HUES48 (cell line): ENCODE data around the gene PPM1K.

Experiments used
- H3K27ac ChIP-seq: one replicate; pipeline ENCODE4 v1.7.0; 2013; ENCODE audit warnings: low read depth, low read length, inconsistent platforms
- H3K27me3 ChIP-seq: 2 replicates; pipeline ENCODE4 v1.6.1; 2013; ENCODE audit warnings: mild to moderate bottlenecking, low read length; ENCODE audit not compliant: control insufficient read depth, insufficient read depth
- H3K36me3 ChIP-seq: 2 replicates; pipeline ENCODE4 v1.6.1; 2013; ENCODE audit warnings: low read length; ENCODE audit not compliant: control insufficient read depth, insufficient read depth
- H3K4me1 ChIP-seq: 2 replicates; pipeline ENCODE4 v1.6.1; 2013; ENCODE audit warnings: mild to moderate bottlenecking, low read length; ENCODE audit not compliant: control insufficient read depth, insufficient read depth
- H3K4me3 ChIP-seq: 2 replicates; pipeline ENCODE4 v1.5.1; 2013; ENCODE audit warnings: mild to moderate bottlenecking, low read depth, low read length
- H3K9ac ChIP-seq: 2 replicates; pipeline ENCODE4 v1.6.1; 2013; ENCODE audit warnings: mild to moderate bottlenecking, low read depth, low read length, moderate library complexity
- H3K9me3 ChIP-seq: 2 replicates; pipeline ENCODE4 v1.6.1; 2013; ENCODE audit warnings: low read length; ENCODE audit not compliant: control insufficient read depth, insufficient read depth

PPM1K gene

DNA sequence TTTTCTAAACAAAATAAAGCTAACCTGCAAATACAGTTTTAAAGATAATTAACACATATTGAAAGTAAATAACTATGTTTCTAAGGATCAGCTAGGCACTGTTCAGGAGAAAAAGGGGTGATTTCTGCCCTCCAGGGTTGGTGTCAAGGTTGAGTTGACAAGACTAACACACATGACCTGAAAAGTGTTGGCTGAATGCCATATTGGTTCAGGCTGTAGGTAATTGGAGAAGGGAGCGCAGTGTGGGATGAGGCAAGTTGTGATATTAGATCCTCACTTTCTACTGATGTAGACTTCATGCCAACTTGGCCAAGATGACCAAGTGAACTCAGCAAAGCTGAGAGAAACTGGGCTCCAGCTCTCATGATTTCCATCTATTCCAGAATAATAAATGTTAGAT is 42.2 kb downstream of the PPM1K start:
- no peak overlapping the region for H3K9ac ChIP-seq
- H3K4me1 ChIP-seq, result no peaks in the 10 kb centered on the region

DNA sequence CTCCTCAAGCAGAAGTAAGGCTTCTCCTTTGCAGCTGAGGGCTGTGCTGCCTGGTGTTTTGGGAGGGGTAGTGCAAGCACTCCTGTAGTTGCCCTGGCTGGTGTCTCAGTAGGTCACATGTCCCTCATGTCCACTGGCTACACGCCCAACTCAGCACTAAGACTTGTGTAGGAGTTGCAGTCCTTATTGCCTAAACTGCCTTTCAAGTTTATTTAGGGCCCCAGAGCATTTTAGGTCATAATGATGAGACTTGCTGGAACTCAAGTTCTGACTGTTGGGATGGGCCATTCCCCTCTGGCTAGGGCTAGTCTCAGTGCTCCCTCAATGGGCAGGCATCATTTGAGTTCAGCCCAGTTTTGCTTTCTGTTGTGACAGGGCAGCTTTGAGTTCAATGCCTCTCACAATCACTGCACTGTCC is 44.1 kb downstream of the PPM1K start:
- Histone ChIP-seq H3K4me3 (no peak overlapping the region), H3K36me3 (no peaks in the 10 kb centered on the region), H3K9me3 (no peaks in the 10 kb centered on the region), H3K27me3 (no peaks in the 10 kb centered on the region), H3K9ac (no peak overlapping the region), H3K4me1 (no peaks in the 10 kb centered on the region), H3K27ac (no peak overlapping the region)

More for the DNA sequence above, 42.2 kb downstream of the PPM1K start:
- Histone ChIP-seq H3K27me3 (no peaks in the 10 kb centered on the region), H3K27ac (no peak overlapping the region), H3K36me3 (no peaks in the 10 kb centered on the region), H3K4me3 (no peak overlapping the region), H3K9me3 (no peaks in the 10 kb centered on the region)

- no peaks in the 10 kb centered on the region; the same call in 1 of the 2 replicates for H3K9me3 ChIP-seq
- H3K27ac ChIP-seq, result no peak overlapping the region
- H3K36me3 ChIP-seq, result no peaks in the 10 kb centered on the region
- no peak overlapping the region for H3K4me3 ChIP-seq
- H3K27me3 ChIP-seq, result no peaks in the 10 kb centered on the region
- peaks cover 7% of the 10 kb centered on the region for H3K4me1 ChIP-seq
- H3K9ac ChIP-seq, result no peak overlapping the region
Measured at GRCh38 chr4:88230969-88231771, 53.2 kb downstream of the PPM1K start.

DNA sequence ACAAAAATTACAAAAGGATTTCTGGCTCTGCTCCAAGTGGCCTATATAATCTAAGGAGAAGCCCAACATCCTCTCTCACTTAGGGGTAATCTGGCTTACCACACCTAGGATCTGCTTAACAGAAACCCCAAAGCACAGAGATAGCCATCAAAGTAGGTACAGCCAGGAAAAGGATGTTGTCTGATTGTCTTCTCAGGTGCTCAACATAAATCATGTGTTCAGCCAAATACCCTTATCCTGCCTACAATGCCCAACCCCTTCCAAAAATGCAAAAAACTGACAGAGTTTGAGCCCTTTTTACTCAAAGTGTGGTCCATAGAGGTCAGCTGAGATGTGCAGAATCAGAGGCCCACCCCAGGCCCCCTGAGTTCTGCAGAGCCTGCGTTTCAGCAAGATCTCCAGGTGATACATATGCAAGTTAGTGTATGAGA is 53.9 kb downstream of the PPM1K start:
- H3K27me3 ChIP-seq, result no peaks in the 10 kb centered on the region
- H3K36me3 ChIP-seq, result no peaks in the 10 kb centered on the region
- peaks cover 7% of the 10 kb centered on the region for H3K4me1 ChIP-seq
- H3K27ac ChIP-seq, result no peak overlapping the region
- H3K4me3 ChIP-seq, result no peak overlapping the region
- H3K9me3 ChIP-seq, result no peaks in the 10 kb centered on the region; the same call in 1 of the 2 replicates
- H3K9ac ChIP-seq, result no peak overlapping the region

DNA sequence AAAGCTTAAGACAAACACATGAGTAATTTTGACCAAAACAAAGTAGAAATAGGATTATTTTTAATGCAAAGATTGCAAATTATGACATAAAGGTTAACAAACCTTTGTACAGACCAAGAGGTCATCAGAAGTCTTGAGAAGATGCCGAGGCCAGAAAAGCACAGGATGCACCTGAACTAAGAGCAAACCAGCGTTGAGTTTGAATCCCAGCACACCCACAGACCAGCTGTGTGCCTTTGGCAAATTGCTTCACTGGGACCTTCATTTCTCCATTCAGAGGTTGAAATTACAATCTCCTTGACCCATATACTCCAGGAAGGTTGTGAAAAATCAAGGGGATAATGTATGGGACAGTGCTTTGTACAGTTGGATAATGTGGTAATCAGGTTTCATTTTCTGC is 56.6 kb downstream of the PPM1K start:
- Histone ChIP-seq H3K4me3 (no peak overlapping the region), H3K27ac (no peak overlapping the region), H3K9me3 (no peaks in the 10 kb centered on the region; the same call in 1 of the 2 replicates), H3K9ac (no peak overlapping the region), H3K27me3 (no peaks in the 10 kb centered on the region), H3K36me3 (no peaks in the 10 kb centered on the region), H3K4me1 (peaks cover 7% of the 10 kb centered on the region)

- Histone ChIP-seq H3K36me3 (no peaks in the 10 kb centered on the region), H3K4me3 (no peak overlapping the region), H3K9me3 (no peaks in the 10 kb centered on the region; the same call in 1 of the 2 replicates), H3K4me1 (peaks cover 3% of the 10 kb centered on the region; the same call in 1 of the 2 replicates), H3K27ac (no peak overlapping the region), H3K9ac (no peak overlapping the region), H3K27me3 (no peaks in the 10 kb centered on the region)
Measured at GRCh38 chr4:88226143-88226542, 58.2 kb downstream of the PPM1K start.

DNA sequence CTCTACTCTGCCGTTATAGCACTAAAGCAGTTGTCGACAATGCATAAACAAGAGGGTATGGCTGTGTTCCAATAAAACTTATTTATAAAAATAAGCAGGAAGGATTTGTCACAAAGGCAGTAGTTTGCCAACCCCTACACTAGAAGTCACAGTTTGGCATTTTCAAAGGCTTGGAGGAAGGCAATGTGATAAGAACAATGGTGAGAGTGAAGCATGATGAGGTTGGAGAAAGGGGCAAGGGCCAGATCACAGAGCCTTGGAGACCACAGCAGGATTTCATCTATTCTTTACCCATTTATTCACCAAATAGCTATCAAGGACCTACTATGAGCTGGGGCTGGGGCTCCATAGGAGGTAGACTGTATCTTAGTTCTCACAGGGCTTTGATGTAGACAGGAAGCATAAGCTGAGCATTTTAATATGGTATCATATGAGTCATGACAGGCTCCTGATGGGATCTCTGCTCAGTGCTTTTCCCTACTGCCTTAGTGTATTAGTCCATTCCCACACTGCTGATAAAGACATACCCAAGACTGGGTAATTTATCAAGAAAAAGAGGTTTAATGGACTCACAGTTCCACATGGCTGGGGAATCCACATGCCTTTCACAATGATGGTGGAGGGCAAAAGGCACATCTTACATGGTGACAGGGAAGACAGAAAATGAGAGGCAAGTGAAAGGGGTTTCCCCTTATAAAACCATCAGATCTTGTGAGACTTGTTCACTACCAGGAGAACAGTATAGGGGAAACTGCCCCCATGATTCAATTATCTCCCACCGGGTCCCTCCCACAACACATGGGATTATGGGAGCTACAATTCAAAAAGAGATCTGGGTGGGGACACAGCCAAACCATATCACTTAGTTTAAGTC is 58.9 kb downstream of the PPM1K start:
- Histone ChIP-seq H3K27ac (no peak overlapping the region), H3K4me1 (no peaks in the 10 kb centered on the region), H3K4me3 (no peak overlapping the region), H3K27me3 (no peaks in the 10 kb centered on the region), H3K9ac (no peak overlapping the region), H3K9me3 (no peaks in the 10 kb centered on the region; the same call in 1 of the 2 replicates), H3K36me3 (no peaks in the 10 kb centered on the region)

DNA sequence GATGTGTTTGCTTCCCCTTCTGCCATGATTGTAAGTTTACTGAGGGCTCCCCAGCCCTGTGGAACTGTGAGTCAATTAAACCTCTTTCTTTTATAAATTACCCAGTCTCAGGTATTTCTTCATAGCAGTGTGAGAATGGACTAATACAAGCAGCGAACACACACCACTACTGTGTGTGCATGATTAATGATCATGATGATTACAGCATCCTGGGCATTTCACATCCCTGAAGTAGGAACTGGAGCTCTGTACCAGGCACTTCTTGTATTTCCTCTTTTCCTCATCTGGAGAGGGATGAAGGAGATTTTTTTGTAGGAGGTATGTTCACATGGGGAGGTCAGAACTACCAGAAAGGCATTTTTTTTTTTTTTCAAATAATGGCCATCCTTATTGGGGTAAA is 60.8 kb downstream of the PPM1K start:
- H3K4me1 ChIP-seq, result no peaks in the 10 kb centered on the region
- H3K4me3 ChIP-seq, result no peak overlapping the region
- H3K27me3 ChIP-seq, result no peaks in the 10 kb centered on the region
- no peak overlapping the region for H3K27ac ChIP-seq
- no peak overlapping the region for H3K9ac ChIP-seq
- H3K9me3 ChIP-seq, result no peaks in the 10 kb centered on the region
- no peaks in the 10 kb centered on the region for H3K36me3 ChIP-seq

GRCh38 chr4:88219099-88219498 is 65.3 kb downstream of the PPM1K start:
- H3K36me3 ChIP-seq, result no peaks in the 10 kb centered on the region
- no peak overlapping the region for H3K27ac ChIP-seq
- H3K4me1 ChIP-seq, result no peaks in the 10 kb centered on the region
- no peak overlapping the region for H3K4me3 ChIP-seq
- no peaks in the 10 kb centered on the region for H3K9me3 ChIP-seq
- no peaks in the 10 kb centered on the region for H3K27me3 ChIP-seq
- no peak overlapping the region for H3K9ac ChIP-seq

DNA sequence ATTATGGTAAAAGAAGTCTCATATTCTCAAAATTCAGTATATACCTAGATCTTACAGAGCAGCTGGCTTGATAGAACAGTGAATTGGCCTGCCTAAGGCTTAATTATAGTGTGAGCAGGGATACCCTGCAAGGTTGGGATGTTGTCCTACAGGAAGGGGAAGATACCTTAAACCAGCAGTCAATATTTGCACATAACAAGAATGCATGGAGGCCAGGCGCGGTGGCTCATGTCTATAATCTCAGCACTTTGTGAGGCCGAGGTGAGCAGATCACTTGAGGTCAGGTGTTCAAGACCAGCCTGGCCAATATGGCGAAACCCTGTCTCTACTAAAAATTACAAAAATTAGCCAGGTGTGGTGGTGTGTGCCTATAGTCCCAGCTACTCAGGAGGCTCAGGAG is 67.2 kb downstream of the PPM1K start:
- Histone ChIP-seq H3K36me3 (no peaks in the 10 kb centered on the region), H3K27me3 (no peaks in the 10 kb centered on the region), H3K27ac (no peak overlapping the region)

GRCh38 chr4:88216395-88216794 is 68.0 kb downstream of the PPM1K start:
- Histone ChIP-seq H3K4me3 (no peak overlapping the region), H3K9me3 (no peaks in the 10 kb centered on the region), H3K27me3 (no peaks in the 10 kb centered on the region), H3K27ac (no peak overlapping the region), H3K9ac (no peak overlapping the region), H3K4me1 (no peaks in the 10 kb centered on the region), H3K36me3 (no peaks in the 10 kb centered on the region)

More for the DNA sequence above, 67.2 kb downstream of the PPM1K start:
- no peaks in the 10 kb centered on the region for H3K9me3 ChIP-seq
- H3K4me1 ChIP-seq, result no peaks in the 10 kb centered on the region
- no peak overlapping the region for H3K4me3 ChIP-seq
- no peak overlapping the region for H3K9ac ChIP-seq
